IMR-90 (cell line): ENCODE results near the gene MTMR4.

Experiments used
- CTCF ChIP-seq: conservative IDR thresholded peaks from 2 replicates; pipeline ENCODE4 v1.5.1; 2012; ENCODE audit warnings: mild to moderate bottlenecking, low read depth, low read length, improper control_type of control experiment
- USF2 ChIP-seq: fragments of 150-350 bp; IDR thresholded peaks from 2 replicates; pipeline ENCODE4 v1.6.1; 2017; ENCODE audit warnings: mild to moderate bottlenecking, antibody characterized with exemption, low read length, low read depth

- TF ChIP-seq CTCF = no peak
- no peak for TF ChIP-seq USF2
These were observed 37.6 kb downstream of the MTMR4 start for GRCh38 chr17:58476812-58477211.
